ENCODE measurements around the gene SMIM41. TPM values are rescaled to one million over a fixed set of nuclear protein-coding genes. Genes with fewer than 3 reads are reported as not detected.

Gene SMIM41
- total RNA-seq, 1 donor from 2014 or later = not detected

- no peak for DNase-seq (ENCODE audit: low read depth)
- TF ChIP-seq CTCF (conservative IDR thresholded peaks at IDR 0.05; ENCODE audit: low read depth, low read length) = no peak
- H3K4me3 ChIP-seq (ENCODE audit: low read depth, low read length) = no peak overlapping the region
Measured at GRCh38 chr12:52137746-52138145, 58.2 kb downstream of the SMIM41 start.

GRCh38 chr12:52139147-52139546 is 59.6 kb downstream of the SMIM41 start:
- DNase-seq (ENCODE audit: low read depth) = no peak
- TF ChIP-seq CTCF (conservative IDR thresholded peaks at IDR 0.05; ENCODE audit: low read depth, low read length) = no peak
- H3K4me3 ChIP-seq (ENCODE audit: low read depth, low read length) = no peak overlapping the region

GRCh38 chr12:52139579-52140062 is 60.1 kb downstream of the SMIM41 start:
- DNase-seq (ENCODE audit: low read depth) = no peak
- H3K4me3 ChIP-seq (ENCODE audit: low read depth, low read length) = no peak overlapping the region

GRCh38 chr12:52141306-52141705 is 61.8 kb downstream of the SMIM41 start:
- DNase-seq (ENCODE audit: low read depth) = no peak
- H3K4me3 ChIP-seq (ENCODE audit: low read depth, low read length) = no peak overlapping the region
- TF ChIP-seq CTCF (conservative IDR thresholded peaks at IDR 0.05; ENCODE audit: low read depth, low read length) = no peak

More at GRCh38 chr12:52139579-52140062, 60.1 kb downstream of the SMIM41 start:
- peak; percentile 82 for TF ChIP-seq CTCF (conservative IDR thresholded peaks at IDR 0.05; ENCODE audit: low read depth, low read length)

GRCh38 chr12:52141875-52142274 is 62.4 kb downstream of the SMIM41 start:
- no peak overlapping the region for H3K4me3 ChIP-seq (ENCODE audit: low read depth, low read length)
- DNase-seq (ENCODE audit: low read depth) = no peak
- no peak for TF ChIP-seq CTCF (conservative IDR thresholded peaks at IDR 0.05; ENCODE audit: low read depth, low read length)

GRCh38 chr12:52142431-52142830 is 62.9 kb downstream of the SMIM41 start:
- no peak overlapping the region for H3K4me3 ChIP-seq (ENCODE audit: low read depth, low read length)
- TF ChIP-seq CTCF (conservative IDR thresholded peaks at IDR 0.05; ENCODE audit: low read depth, low read length) = no peak
- DNase-seq (ENCODE audit: low read depth) = no peak

GRCh38 chr12:52144512-52145227 is 65.2 kb downstream of the SMIM41 start:
- TF ChIP-seq CTCF (conservative IDR thresholded peaks at IDR 0.05; ENCODE audit: low read depth, low read length) = no peak
- no peak overlapping the region for H3K4me3 ChIP-seq (ENCODE audit: low read depth, low read length)
- no peak for DNase-seq (ENCODE audit: low read depth)
